GM21723 (cell line): ENCODE results near the gene ACBD3.

Experiments used
- ATAC-seq: cut with Tn5 transposase; IDR thresholded peaks from one replicate; pipeline ENCODE4 v1.9.1; 2021; ENCODE audit warnings: mild to moderate bottlenecking, moderate library complexity; ENCODE audit not compliant: unreplicated experiment

Gene ACBD3

DNA sequence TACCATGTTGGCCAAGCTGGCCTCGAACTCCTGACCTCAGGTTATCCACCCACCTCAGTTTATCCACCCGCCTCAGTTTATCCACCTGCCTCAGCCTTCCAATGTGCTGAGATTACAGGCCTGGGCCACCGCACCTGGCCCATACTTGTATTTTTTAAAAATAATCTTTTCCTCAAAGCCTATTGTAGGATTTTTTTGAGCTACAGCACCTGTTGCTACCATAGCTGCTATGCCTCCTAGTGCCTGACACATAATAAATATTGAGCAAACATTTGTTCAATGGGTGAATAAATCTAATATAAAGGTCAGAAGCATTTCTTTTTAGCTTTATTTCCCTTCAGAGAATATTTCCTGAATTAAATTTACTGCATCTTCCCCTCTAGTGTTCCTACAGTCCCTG, 15.7 kb upstream of the ACBD3 start:
- ATAC-seq, result no peak

DNA sequence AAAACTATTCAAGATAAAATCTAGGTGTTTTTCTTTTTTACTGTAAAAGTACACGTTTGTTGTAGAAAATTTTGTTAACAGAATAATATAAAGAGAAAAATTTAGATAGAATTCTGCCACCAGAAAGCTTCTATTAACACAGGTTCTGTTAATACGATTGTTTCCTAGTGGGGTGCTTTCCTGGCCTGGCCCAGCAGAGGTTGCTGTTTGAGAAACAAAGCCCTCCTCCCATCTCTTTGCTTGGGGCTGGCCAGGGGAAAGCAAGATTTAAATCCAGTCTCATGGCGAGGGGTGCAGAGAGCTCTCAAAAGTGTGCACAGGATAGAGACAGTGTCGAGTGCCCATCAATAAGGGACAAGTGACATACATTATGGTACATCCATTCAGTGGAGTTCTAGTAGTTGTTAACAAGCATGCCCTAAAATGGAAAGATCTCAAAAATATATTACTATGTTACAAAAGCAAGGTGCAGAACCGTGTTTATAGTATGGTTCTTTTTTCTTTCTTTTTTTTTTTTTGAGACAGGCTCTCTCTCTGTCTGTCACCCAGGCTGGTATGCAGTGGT, 14.6 kb upstream of the ACBD3 start:
- ATAC-seq, result no peak

DNA sequence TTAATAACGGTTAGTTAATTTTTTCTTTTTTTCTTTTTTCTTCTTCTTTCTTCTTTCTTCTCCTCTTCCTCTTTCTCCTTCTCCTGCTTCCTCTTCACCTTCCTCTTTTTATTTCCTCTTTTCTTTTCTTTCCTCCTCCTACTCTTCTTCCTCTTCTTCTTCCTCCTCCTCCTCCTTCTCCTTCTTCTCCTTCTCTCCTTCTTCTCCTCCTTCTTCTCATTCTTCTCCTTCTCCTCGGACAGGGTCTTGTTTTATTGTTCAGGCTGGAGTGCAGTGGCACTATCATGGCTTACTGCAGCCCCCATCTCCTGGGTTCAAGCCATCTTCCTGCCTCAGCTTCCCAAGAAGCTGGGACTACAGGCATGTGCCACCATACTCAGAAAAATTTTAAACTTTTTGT, 13.4 kb upstream of the ACBD3 start:
- no peak for ATAC-seq

DNA sequence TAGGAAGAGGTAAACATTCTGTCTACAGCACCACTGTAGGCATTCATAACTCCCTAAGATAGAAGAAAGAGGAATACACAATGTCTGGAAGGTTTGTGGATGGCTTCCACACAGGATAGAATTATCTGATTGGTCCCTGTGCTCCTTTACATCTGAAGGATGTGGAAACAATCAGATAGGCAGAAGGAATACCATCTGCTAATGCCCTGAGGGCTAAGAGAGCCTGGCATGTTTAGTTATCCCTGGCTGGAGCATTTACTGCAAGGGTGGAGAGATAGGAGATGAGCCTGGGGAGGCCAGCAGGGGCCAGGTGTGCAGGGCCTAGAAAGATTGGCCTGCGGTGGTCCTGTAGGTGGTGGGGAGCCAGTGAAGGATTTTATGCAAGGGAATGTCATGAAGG, 8.6 kb upstream of the ACBD3 start:
- ATAC-seq, result no peak

DNA sequence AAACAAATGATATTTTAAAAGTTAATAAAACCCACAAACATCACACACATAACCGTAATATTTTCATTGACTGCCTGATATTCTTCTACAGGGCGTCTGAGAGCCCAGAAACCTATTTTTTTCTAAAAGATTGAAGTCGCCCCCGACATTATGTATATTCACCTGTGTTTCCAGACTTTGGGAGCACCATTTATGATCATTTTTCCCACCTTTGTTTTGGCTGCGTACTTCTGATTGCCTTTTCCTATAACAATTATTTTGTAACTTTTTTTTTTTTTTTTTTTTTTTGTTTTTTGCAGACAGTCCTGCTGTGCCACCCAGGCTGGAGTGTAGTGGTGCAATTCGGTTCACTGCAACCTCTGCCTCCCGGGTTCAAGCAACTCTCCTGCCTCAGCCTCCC, 839 bp upstream of the ACBD3 start:
- ATAC-seq, result no peak

DNA sequence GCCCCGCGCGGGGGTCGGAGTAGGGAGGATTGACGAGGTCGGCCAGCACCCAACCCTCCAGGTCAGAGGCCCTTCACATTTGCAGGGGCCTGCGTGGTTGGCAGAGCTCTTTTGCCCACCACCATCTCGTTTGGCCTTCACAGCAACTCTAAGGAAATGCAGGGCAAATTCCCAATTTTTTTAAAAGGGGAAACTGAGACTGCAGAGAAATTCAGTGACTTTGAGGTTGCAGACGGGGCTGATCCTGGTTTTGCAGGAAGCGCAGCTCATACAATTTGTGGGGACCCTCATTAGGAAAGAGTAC, 430 bp upstream of the ACBD3 start:
- ATAC-seq, result no peak

DNA sequence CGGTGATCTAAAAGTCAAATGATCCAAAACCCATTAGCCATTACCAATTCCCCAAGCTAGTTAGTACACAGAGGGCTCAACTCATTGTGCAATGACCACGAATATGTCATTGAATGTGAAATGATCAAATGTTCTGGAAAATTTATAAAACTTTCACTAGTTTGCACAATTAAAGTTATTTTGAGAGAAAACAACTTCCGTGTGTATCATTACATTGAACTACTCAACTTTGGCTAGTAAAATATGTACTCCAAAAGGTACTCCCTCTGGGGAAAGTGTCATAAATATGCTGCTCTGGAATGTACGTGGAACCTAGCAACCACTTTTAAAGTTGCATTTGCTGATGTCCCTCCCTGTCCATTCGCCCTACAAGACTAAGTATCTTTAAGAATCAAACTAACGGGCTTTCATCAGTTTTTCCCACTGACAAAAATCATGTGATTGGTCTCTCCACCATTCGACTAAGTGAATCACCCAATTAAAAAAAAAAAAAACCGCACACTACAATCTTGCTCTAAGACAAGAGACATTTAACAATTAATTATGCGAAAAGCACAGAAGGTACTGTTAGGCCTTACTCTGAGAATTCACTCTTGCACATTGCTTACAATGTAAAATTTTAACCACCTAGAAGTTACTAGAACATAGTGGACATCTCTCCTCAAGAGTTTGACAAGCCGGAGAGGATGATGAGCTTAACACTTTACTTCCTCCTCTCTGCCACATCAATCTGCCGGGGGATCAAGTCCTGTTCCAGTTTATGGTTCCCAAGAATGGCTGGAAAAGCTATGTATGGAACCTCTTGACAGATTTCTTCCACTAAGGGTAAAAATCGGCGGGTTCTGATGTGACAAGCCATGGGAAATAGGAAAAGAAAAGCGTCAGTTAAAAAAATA, 1.2 kb downstream of the ACBD3 start:
- ATAC-seq, result no peak

DNA sequence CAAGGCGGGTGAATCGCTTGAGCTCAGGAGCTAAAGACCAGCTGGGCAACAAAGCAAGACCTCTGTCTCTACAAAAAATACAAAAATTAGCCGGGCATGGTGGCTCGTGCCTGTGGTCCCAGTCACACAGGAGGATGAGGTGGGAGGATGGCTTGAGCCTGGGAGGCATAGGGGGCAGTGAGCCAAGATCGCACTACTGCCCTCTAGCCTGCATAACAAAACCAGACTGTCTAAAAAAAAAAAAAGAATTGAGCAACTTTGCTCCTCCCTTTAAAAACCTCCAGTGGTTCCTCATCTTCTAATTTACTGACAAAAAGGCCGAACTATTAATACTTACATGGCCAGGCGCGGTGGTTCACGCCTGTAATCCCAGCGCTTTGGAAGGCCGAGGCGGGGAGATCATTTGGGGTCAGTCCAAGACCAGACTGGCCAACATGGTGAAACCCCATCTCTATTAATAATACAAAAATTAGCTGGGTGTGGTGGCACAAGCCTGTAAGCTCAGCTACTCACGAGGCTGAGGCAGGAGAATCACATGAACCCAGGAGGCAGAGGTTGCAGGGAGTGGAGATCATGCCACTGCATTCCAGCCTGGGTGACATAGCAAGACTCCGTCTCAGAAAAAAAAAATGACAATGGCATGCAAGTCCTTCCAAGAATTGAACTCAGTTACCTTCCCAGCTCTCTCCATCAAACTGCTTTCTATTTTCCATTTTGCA, 4.4 kb downstream of the ACBD3 start:
- no peak for ATAC-seq

DNA sequence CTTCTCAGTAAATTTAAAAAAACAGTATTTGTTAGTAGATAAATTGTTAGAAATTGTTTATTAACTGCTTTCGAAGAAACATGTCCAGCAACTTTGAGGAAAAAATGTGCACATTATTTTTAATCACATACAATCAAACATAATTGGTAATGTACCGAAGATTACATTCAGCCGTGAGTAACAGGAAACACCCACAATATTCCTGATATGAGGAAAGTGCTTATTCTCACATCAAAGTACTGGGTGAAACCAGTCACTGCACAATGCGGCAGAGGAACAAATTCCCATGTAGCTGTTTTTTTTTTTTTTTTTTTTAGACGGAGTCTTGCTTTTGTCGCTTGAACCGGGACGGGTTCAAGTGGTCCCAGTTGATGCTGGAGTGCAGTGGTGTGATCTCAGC, 9.7 kb downstream of the ACBD3 start:
- no peak for ATAC-seq

DNA sequence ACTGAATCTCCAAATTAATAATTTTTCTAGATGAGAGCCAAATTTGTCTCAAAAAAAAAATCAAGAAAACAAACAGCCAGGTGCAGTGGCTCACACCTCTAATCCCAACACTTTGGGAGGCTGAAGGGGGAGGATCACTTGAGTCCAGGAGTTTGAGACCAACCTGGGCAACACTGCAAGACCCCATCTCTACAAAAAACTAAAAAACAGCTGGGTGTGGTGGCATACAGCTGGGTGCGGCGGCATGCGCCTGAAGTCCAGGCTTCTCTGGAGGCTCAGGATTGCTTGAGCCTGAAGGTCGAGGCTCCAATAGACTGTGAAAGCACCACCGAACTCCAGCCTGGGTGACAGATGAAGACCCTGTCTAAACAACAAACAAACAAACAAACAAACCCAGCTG, 14.0 kb downstream of the ACBD3 start:
- ATAC-seq, result no peak

DNA sequence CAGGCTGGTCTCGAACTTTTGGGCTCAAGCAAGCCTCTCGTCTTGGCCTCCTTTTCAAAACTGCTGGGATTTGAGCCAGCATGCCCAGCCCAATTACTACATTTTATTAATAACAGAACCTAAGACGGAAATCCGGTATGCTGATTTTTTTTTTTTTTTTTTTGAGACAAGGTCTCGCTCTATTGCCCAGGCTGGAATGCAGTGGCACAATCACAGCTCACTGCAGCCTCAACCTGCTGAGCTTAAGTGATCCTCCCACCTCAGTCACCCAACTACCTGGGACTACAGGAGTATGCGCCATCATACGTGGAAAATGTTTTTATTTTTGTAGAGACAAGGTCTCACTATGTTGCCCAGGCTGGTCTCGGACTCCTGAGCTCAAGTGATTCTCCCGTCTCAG, 20.2 kb downstream of the ACBD3 start:
- ATAC-seq, result no peak

DNA sequence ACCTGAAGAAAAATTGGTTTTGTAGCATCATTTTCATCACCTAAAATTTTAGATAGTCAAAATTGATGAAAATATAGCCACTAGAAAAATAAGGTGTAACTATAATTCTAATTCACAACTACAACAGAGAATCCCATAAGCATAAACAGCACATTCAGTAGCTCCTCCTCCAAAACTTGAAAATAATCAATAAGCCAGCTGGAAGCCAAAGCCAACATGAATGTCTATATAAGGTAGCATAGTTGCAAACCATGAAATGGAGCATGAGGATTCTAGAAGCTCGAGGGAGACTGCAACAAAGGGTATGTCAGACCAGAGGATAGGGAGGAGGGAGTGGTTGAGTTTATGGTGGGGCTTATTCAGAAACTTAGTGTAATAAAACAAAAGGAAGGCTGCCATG, 22.4 kb downstream of the ACBD3 start:
- no peak for ATAC-seq

DNA sequence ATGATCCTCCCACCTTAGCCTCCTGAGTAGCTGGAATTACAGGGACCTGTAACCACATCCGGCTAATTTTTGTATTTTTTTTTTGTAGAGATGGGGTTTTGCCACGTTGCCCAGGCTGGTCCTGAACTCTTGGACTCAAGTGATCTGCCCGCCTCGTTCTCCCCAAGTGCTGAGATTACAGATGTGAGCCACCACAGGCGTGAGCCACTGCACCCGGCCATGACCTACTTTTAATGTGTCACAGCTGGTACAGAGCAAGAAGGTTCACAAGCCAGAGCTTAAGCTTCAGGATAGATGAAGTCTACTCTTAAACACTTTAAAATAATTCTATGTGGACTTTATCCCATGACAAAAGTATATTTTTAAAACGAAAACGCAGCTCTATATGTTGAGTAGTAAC, 23.6 kb downstream of the ACBD3 start:
- ATAC-seq, result no peak

DNA sequence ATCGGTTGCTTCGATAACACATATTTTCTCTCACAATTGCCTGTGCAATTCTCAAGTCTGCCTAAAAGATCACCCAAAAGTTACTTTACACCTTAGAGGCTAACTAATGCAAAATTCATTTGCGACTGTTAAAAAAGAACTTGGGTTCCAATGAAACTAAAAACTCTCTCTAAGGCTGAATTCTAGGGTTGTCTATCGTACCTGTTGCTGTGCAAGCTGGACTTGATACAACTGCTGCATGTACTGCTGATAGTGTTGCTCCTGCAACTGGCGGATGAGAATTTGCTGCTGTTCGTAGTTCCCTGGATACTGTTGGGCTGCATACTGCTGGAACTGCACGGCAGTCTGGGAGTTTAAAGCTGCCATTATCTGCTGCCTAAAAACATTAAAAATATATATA, 27.6 kb downstream of the ACBD3 start:
- ATAC-seq, result no peak

DNA sequence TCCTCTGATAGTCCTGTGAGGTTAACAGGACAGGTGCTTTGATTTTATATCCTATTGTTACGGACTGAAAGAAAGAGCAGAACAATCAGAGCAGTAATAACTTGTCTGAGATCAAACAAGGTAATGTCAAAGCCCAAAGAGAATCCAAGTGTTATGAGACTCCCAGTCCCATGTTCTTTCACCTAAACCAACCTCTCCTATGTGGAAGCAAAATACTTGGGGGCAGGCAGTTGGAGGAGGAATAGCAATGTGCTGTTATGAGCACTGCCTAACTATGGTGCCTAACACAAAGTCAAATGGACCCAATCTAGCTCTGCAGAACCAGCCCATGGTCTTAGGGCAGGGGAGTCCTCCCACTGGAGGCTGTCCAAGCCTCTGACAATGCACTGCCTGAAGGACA, 28.1 kb downstream of the ACBD3 start:
- ATAC-seq, result no peak

DNA sequence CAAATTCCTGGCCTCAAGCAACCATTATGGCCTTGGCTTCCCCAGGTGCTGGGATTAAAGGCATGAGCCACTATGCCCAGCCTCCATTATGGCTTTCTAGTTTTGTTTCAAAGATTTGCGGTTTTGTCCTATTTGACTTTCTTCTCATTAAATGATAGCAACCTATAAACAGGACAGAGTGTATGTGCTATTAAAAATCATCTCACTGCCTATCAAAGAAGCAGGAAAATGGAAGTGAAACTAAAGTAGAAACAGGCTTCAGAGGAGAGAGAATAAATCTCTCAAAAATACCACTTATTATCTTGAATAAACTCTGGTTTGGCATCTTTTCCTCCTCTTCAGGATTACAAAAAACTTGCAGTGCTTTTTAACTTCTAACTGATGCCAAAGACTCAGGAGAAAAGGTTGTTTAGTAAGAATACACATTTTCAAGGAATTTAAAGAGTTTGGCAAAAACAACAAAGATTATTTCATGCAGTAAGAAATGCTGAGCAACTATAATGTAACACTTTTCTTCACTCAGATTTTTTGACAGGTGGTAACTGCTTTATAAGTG, 28.7 kb downstream of the ACBD3 start:
- ATAC-seq, result no peak

DNA sequence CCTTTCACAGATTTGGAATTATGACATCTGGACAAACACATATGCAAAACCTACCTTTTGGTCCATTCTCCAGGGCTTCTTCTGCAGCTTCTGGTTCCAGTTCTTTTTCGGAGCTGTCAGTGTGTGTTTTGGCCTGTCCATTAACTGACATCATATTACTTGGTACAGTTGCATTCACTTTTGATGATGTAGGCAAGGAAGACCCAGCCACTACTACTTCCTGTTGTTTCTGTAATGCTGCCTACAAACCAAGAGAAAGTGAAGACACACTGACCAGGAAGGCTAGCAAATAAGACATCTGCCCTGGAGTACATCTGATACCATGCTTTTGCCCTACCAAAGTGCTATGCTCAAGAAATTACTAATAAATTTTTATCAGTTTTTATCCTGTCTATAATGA, 31.9 kb downstream of the ACBD3 start:
- ATAC-seq, result no peak

DNA sequence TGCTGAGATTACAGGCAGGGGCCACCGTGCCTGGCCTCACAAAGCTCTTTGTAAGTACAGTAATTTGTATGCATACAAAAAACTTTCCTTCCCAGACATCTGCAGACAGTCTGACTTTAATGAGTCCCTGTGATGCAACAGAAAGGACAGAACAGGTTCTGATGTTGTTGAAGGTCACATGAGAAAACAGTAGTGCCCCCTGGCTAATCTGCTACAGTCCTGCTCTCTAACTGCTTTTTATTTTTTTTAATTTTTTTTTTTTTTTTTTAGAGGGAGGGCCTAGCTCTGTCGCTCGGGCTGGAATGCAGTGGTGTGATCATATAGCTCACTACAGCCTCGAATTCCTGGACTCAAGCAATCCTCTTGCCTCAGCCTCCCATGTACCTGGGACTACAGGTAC, 36.7 kb downstream of the ACBD3 start:
- ATAC-seq, result no peak

DNA sequence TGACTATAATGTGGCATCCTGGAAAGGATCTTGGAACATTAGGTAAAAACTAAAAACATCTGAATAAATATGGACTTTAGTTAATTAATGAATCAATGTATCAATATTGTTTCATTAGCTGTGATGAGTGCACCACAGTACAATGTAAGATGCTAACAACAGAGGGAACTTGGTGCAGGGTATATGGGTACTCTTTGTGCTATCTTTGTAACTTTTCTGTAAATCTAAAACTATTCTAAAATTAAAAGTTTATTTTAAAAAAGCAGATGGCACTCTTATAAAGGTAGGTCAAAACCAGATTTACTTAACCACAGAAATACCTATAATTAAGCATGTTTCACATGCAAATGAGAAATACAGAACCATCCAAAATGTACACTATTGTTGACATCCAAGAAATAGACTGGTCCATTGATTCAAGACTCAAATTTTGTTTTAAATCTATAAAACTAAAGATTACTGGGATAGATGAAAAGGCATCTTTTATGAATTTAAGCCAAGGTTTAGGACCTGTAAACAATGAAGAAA, 38.4 kb downstream of the ACBD3 start:
- no peak for ATAC-seq

DNA sequence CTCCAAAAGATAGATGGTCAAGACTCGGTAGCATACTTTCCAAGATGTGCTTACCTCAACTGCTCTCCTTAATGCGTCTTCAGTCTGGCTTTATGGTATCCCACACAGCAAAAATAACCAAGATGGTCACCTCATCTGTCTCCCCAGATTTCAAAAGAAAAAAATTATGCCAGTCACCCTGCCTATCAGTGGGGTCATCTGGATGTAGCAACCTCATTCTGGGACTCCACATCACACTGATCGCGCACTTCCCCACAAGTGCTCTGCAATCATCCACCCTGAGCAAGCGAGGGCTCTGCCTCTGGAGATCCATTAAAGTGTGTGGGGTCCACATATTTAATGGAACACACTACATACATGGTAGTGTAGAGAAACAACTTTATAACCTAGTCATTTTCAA, 42.5 kb downstream of the ACBD3 start:
- no peak for ATAC-seq

DNA sequence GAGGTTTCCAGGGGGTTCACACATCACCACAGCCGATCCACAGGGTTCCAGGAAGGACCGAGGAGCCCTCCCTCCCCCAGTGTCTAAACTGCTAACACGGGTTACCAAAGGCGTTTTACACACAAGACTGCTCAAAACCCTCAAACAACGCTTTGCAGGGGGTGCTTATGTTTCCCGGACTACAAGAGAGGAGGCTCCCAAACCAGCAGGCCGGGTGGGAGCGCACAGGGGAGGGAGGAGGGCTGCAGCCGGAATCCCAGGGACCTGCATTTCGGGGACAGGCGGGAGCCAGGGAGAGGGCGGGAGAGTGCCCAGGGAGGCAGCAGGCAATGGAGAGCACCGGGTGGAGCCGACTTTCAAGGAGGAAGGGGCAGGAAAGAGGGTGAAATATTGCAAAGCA, 50.8 kb downstream of the ACBD3 start:
- no peak for ATAC-seq
